Stimulated activated CD8-positive, alpha-beta memory T cell treated with anti-CD3 and anti-CD28 coated beads, Interleukin-4, amount 100 ng/mL, for 1 hour (primary cell): Measurements from ENCODE around the gene PRDM1.
A peak's percentile ranks its signal among the peaks of the same experiment; 100 is the strongest.

ENCODE experiments used
- DNase-seq, 2 donors: peaks; one replicate each; pipeline ENCODE4 v3.0.0-alpha.2; 2020; ENCODE audit warnings: low read depth in 2 of 2, low spot score in 1 of 2

Gene PRDM1

DNA sequence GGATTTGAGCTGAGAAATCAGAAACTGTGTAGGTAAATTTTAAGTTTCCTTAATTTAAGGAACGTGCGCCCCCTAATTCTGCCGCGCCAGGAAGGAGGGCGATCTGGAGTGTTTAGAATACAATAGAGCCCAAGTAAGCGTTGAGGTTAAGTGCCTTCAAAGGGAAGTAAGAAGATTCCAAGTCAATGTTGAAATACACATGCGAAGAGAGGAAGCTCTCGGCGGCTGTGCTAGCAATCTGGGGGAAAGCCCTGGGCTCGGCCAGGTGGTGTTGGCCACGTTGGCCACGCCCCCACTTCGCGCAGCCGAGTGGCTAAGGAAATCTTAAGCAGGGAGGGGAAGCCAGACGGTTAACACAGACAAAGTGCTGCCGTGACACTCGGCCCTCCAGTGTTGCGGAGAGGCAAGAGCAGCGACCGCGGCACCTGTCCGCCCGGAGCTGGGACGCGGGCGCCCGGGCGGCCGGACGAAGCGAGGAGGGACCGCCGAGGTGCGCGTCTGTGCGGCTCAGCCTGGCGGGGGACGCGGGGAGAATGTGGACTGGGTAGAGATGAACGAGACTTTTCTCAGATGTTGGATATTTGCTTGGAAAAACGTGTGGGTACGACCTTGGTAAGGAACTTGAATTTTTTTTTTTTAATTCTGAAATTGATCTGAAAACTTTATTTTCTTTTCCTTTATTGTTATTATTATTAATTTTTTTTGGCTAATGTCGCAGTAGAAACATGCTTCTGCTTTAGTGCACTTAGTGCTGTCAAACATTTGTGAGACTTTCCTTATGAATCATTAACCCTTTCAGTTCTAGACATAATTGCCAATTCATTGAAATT, at the start of gene PRDM1:
TSS of gene PRDM1 (plus strand) at position 353 of the 830 bp plus-strand sequence. CDS start at position 571, 218 bp downstream.
- peak; percentile 42 to 62 for DNase-seq

DNA sequence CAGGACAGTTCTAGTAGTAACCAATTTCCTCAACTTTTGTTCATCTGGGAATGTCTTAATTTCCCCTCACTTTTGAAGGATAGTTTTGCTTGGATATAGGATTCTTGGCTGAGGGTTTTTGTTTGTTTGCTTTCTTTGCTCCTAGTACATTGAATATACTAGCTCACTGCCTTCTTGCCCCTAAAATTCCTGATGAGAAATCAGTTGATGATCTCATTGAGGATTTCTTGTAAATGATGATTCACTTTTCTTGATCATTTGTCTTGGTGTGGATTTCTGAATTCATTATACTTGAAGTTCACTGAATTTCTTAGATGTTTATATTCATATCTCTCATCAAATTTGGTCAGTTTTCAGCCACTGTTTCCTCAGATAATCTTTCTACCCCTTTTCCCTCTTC, 49.1 kb upstream of the PRDM1 start:
- DNase-seq, result no peak

DNA sequence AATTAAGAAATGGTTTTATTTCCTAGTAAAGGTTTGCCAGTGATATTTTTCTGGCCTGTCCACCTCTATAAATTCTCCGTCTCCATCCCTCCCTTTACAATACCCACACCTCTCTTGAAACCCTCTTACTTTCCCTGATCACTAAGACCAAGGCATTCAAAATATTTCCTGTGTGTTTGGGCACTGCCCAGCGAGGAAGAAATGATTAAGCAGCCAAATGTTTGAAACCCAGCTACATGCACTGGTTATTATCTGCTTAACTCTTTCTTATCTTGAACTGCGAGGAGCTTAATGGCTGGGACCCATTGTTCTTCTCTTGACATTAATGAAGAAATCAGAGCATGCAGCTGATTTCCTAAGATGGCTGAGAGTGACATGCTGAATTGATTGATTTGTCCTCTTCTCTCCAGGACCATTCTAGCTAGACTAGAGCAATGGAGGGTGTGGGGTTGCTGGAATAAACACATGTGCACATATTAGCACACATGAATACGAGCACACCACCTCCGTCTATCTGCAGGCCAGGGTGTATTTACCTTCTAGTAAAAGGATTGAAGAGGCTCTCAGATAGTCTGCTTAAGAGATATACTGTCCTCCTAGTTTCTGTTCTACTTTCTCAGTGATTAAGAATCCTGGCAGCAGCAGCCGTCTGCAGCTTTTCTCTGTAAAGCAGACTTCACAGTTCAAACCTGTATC, 46.1 kb upstream of the PRDM1 start:
- DNase-seq, result no peak

DNA sequence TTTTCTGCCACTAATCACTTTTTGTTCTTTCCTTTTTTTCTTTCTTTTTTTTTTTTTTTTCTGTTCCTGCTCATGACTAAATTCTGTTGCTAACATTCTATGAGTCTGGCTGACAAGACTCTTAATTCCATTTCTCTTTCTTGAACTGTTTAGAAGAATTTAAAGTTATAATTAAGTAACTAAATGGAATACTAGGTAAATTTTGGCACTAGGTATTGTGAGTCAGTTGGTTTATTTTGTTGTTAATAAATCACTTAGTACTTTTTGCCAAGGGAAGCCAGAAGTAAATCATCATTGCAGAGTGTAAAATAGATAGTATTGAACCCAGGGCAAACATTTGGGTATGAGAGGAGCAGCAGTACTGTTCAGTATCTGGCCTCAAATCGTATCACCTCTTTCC, 42.0 kb upstream of the PRDM1 start:
- no peak for DNase-seq

DNA sequence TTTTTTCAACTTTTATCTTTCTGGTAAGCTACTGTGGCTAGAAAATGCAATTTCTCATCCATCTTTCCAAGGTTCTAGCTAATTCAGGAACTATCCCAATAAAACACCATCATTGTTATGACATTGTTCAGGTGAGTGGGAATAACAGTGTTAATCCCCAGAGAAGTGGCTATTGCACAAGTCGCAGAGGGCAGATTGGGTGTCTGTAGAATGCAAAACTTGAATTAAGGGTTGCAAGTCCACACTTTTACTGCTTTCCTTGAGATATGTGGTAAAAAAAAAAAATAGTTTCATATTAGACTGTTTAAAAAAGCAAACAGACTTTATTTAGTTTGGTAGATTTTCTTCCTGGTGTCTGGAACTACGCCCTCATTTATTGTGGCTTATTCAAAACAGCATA, 41.1 kb upstream of the PRDM1 start:
- DNase-seq, result no peak

DNA sequence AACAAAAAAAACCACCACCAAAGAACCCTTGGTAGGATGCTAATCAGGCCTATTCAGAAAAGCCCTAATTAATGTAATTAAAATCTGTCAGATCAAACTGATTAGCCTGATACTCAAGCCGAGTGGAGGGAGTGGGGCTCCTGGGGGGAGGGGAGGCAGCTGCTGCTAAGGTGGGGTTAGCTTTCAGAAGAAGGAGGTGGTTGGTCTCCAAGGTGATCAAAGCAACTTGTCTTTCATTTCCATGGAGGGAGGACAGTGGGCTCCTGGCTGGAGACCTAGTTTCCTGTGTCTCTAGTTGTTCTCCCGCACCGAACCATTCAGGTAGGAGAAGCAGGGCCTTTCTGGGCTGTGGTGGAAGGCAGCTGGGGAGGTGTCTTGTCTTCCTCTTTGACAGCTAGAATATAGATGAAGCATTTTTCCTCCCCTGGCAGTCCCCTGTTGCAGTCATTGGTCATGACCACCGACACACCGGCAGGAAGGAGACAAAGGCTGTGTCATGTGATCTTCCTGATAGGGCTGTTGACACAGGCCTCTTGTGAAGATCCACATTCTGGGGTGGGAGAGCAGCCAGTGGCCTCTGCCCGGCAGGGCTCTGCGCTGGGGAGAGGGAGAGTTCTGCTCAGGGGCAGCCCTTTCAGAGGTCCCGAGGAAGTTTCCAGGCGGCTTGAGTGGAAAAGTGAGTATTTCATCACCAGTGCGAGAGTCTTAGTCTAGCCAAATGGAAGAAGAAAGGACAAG, 39.9 kb upstream of the PRDM1 start:
- no peak for DNase-seq

DNA sequence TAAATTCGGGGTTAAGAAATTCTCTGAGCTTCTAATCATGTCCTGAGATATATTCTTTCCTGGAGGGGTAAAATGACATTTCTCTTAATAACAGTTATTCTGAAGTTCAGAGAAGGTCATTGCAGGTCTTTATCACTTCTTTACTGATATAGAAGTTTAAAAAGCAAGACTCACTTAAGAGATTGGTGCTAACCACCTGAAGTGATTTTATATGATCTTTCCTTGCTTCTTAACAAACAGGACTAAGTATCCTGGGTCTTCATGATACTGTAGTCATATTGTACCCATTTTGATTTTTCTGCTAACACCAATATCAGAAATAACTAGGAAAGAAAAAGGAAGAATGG, 39.3 kb upstream of the PRDM1 start:
- no peak for DNase-seq

DNA sequence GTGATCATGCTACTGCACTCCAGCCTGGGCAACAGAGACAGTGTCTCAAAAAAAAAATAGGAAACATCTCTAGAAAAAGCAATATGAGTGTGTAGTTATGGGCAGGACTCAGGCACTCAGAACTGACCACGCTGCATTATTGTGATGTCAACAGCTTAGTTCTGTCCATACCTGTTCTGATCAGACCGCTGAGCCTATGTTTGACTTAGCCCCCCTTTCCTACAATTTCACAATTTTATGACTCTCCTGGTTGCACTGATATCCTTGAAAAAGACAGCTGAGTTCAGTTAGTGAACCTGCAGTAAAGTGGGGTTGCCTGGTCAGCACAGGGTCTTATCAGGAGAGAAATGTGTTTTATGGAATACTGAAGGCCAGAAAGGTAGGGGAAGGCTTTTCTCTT, 37.8 kb upstream of the PRDM1 start:
- no peak for DNase-seq

DNA sequence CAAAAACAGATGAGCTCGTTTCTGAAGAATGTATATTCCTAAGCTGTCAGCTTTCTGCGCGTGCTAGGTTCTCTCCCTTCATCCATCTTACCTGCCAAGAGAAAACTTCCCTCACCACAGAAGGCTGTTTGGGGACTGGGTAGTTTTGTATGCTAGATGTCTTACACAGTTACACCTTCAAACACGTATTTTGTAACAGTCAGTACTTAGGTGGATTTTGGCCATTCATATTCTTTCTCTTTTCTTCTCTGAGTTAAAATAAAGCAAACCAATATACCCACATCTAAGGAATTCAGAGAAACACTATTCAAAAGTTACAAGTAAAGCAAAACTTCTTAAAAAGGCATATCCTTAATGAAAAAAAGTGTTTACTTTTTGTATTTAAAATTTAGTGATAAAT, 35.6 kb upstream of the PRDM1 start:
- no peak for DNase-seq

DNA sequence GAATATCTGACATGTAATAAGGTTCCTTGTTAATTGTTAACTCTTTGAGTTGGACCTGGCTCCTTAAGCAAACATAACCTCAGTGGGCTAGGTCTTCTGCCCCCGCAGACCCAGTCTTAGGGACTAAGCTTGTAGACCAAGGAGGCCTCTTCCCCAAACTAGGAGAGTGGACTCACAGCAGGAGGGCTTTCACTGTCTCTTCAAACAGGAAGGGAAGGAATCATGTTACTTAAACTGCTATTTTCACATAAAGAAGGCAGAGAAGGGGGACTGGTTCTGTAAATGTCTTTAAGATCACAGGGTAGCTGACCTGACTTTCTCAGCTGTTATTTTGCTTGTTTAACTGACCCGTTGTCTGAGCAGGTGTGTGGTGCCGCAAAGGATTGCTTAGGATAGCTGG, 34.9 kb upstream of the PRDM1 start:
- DNase-seq, result no peak

DNA sequence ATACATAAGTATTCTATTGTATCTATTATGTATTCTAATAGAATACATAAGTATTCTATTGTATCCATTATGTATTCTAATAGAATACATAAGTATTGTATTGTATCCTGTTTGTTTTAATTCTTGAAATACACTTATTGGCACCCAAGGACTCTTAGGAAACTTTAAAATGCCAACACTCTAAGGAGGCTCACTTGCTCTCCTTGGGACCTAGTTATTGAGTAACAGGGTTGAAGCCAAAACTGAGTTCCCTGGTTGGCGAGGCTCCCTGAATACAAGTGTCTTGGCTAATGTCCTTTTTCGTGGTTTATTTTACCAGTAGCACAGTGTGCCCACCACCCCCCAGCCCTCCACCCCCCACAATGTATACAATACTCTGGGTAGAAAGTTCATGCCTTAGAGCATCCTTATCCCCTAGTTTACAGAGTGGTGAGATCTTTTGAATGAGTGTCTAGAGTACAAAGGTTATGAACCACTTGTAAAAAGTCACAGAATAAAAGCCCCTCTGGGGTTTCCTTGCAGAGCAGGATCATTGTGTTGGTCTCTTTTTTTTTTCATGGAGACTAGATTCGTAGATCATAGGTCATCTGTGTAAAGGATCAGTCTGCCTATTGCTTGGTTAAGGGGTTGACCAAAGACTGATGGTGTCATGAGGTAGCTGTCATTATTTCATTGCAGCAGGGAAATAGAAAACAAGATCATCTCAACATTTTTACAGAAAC, 32.5 kb upstream of the PRDM1 start:
- no peak for DNase-seq

DNA sequence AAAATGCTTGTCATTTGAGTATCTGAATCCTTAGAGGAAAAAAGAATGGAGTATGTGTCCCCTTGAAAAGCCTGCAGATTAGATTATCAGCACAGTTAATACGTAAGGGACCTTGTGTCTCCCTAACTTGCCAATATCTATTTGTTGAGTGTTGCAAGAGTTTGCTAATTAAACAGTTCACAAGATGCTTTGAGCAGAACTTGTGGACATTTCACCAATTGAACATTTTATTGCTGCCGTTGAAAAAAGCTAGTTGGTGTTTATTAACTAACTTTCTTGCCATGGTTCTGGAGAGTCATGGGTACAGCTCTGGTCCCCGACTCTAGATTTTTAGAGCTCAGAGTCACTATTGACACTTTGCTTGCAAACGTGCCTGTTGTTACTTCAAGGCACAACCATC, 30.6 kb upstream of the PRDM1 start:
- no peak for DNase-seq

DNA sequence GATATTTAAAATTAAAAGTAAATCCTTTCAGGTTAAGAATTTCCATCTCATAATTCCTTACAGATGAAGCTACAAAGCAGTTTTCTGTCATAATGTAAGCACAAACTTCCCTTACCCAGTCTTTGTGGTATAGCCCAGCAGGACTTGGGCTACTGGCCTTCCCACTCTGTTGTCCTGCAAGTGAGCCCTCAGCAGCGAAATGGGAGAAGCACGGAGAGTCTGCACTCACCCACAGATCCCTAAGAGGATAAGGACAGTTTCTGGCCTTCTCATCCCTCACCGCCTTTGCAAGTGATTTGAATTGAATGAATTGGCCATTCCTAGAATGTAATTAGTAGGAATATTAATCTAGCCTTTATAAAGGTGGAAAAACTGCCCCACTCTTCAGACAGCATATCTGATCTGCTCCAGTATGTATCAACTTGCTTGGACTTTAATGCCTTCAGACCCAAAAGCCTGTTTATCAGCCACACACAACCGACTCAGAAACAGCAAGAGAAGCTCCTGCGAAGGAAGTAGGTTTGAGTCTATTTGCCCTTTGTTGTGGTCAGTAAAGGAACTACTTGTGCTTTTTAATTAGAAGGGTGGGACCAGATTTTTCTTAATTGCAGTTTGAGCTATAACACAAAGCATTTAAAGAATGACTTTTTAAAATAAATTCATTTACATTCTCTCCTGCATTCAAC, 29.9 kb upstream of the PRDM1 start:
- no peak for DNase-seq

DNA sequence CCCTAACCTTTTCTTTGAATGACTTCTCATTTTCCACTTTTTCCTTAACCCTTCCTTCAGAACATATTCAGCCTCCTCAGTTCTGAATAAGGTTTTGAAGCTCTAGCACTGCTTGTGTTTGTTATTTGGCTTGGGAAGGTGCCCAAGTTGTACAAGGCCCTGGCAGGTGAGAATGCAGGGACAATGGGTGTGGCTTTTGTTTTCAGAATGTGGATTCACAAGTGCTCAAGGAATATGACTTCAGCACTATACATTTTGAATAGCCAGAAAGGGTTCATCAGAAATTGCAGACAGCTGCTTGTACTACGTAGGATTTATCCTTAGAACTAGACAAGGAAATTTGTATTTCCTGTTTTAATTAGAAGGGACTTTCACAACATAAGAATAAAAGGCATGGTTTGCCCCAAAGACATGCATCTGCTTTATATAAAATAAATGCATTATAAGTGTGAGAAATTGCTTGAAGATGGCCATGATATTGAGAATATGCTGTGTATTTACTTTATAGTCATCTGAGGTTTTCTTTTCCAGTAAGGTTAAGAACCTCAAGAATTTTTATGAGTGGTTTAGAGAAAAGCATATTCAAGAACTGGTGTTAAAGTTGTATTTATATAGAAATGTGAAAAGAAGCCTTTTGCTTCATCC, 29.3 kb upstream of the PRDM1 start:
- no peak for DNase-seq

DNA sequence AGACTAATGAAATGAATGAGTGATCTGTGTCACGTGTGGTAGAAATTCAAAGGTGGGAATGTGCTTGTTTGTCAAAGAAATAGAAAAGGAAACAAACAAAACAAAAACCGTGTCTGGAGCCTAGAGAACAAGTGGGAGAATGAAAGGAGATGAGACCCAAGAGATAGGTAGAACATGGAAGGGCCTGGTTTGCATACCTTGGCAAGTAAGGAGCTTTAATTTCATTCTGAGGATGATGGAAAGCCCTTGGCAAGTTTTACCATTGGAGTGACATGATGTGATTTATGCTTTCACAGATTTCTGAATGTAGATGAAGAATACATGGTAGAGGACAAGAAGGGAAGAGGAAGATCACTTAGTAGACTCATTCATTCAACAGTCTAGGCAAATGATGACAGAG, 26.8 kb upstream of the PRDM1 start:
- no peak for DNase-seq

DNA sequence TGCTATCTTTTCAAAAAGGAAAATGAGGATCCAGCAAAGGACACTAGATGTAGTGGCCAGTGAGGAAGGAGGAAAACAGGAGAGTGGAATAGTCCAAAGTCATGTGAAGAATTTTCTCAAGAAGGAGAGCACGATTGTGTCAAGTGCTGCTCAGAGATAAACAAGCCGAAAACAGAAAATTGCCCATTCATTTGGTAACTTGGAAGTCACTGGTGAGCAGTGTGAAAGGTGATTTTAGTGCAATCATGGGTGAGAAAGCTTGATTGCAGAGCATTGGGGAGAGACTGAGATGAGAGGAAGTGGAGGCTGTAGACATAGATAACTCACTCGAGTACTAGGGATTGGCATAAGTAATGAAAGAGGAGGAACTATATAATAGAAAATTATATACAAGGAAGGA, 26.0 kb upstream of the PRDM1 start:
- DNase-seq, result no peak

DNA sequence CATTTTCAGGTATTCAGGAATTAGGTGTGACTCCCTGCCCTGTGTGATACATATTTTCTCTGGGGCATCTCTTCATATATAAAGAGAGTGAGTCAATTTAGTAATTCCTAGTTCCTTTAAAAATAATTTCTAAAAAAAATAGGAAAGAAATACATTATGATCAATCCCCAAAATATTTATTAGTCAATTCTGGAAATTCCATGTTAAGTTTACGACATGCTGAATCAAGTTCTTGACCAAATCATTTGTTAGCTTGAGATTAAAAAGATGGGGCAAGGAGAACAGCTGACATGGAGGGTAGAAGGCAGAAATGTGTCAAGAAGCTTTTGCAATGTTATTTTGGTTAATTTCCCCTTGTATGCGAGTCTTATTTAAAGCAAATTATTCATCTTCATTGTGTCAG, 22.7 kb upstream of the PRDM1 start:
- no peak for DNase-seq

DNA sequence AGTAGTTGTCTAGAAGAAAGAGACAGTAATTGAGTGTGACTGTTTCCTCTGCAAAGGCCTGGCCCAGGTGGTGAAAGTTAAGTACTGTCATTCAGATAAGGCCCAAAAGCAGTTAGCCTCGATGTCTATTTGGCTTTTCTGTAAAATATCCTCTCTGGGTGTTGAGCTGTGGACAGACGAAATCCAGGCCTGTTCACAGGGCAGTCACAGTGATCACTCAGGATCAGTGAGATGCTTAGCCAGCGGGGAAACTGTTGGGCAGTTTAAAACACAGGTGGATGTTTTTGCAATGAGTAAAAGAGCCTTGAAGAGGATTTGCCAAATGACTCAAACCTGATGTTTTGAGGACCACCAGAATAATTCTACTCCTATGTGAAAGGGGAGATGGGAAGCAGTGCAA, 22.0 kb upstream of the PRDM1 start:
- no peak for DNase-seq

DNA sequence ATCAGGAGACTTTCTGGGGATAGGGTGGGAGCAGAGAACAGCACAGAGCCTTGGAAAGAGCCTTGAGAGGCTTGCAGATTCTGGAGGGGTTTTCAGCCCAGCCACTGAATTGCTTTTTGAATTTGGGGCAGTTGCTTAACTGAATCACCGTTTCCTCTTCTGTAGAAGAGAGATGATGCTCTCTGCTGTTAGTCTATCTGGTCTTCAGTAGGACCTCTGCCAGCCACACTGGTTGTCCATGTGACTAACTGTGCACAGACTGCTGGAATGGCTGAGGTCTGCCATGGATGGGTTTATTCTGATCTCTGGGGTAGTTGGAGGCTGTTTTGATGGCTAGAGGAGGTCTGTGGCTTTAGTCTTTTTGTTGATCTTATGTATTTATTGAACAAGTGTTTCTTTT, 21.4 kb upstream of the PRDM1 start:
- DNase-seq, result no peak

DNA sequence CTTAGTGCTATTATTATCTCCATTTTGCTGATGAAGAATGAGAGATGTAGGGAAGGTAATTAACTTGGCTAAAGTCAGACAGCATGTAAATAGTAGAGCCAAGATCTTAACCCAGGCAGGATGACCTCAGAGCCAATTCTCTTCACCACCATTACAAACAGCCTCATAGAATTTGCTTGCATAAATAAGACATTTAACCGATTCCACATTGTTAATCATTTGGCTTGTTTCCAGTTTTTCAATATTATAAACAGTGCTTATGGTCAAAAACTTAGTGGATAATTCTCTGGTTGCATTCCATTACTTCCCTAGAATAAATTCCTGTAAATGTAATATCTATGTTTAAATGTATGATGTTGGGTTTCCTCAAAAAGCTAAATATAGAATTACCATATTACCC, 19.1 kb upstream of the PRDM1 start:
- DNase-seq, result no peak
